Mesenchymal stem cell (in vitro differentiated cells and primary cell): ENCODE results near the gene NUP93.
"Not testable (repeated sequence)": the region's sequence is repeated elsewhere in the genome, so short reads cannot be mapped to it uniquely, and the experiment has no call there.

Experiments used
- DNase-seq: peaks from one replicate; pipeline ENCODE4 v3.0.0-alpha.2; 2013
- H2AFZ ChIP-seq: one replicate; pipeline ENCODE4 v1.6.1; 2013; ENCODE audit warnings: low read depth, mild to moderate bottlenecking, control low read depth, inconsistent platforms, low read length, moderate library complexity
- H2AK5ac ChIP-seq: 2 replicates; pipeline ENCODE4 v1.6.1; 2013; ENCODE audit warnings: low read length, moderate library complexity, mild to moderate bottlenecking, inconsistent platforms; ENCODE audit not compliant: severe bottlenecking
- H2BK120ac ChIP-seq: one replicate; pipeline ENCODE4 v1.6.1; 2013; ENCODE audit warnings: low read depth, mild to moderate bottlenecking, inconsistent platforms, low read length, moderate library complexity
- H2BK12ac ChIP-seq, 2 experiments: one replicate each; pipeline ENCODE4 v1.6.1; 2013; ENCODE audit warnings: inconsistent platforms in 2 of 2, low read length in 2 of 2, mild to moderate bottlenecking in 2 of 2, moderate library complexity in 2 of 2, control low read depth in 1 of 2
- H2BK15ac ChIP-seq: one replicate; pipeline ENCODE4 v1.6.1; 2013; ENCODE audit warnings: mild to moderate bottlenecking, low read depth, inconsistent platforms; ENCODE audit not compliant: poor library complexity, severe bottlenecking
- H2BK5ac ChIP-seq: 2 replicates; pipeline ENCODE4 v1.6.1; 2013; ENCODE audit warnings: low read depth, mild to moderate bottlenecking, low read length, control low read depth, inconsistent platforms; ENCODE audit not compliant: poor library complexity, severe bottlenecking
- H3K14ac ChIP-seq, 2 experiments: one replicate each; pipeline ENCODE4 v1.6.1; 2013; ENCODE audit warnings: inconsistent platforms in 2 of 2, low read length in 2 of 2, control low read depth in 1 of 2, mild to moderate bottlenecking in 1 of 2, moderate library complexity in 1 of 2
- H3K18ac ChIP-seq, 2 experiments: one replicate each; pipeline ENCODE4 v1.6.1; 2013; ENCODE audit warnings: inconsistent platforms in 2 of 2, low read length in 2 of 2, control low read depth in 1 of 2, low read depth in 1 of 2, mild to moderate bottlenecking in 1 of 2
- H3K23ac ChIP-seq, 2 experiments: one replicate each; pipeline ENCODE4 v1.6.1; 2013; ENCODE audit warnings: inconsistent platforms in 2 of 2, low read length in 2 of 2, mild to moderate bottlenecking in 2 of 2, moderate library complexity in 2 of 2, control low read depth in 1 of 2
- H3K27ac ChIP-seq: 2 replicates; pipeline ENCODE4 v1.5.1; 2013; ENCODE audit warnings: mild to moderate bottlenecking, moderate library complexity, low read length, control low read depth, inconsistent platforms; ENCODE audit not compliant: poor library complexity, severe bottlenecking
- H3K27me3 ChIP-seq, 2 experiments: 2 replicates each; pipeline versions ENCODE4 v1.6.1 to v1.7.0; 2013; ENCODE audit warnings: low read length in 2 of 2, mild to moderate bottlenecking in 2 of 2, moderate library complexity in 2 of 2, control low read depth in 1 of 2, inconsistent platforms in 1 of 2; ENCODE audit not compliant: control insufficient read depth in 1 of 2, insufficient read depth in 1 of 2
- H3K36me3 ChIP-seq, 2 experiments: 2 replicates each; pipeline versions ENCODE4 v1.6.1 to v1.7.0; 2013; ENCODE audit warnings: low read length in 2 of 2, control low read depth in 1 of 2, inconsistent platforms in 1 of 2, low read depth in 1 of 2, mild to moderate bottlenecking in 1 of 2; ENCODE audit not compliant: insufficient read depth in 2 of 2, control insufficient read depth in 1 of 2
- H3K4ac ChIP-seq, 2 experiments: one replicate each; pipeline ENCODE4 v1.6.1; 2013; ENCODE audit warnings: inconsistent platforms in 2 of 2, low read length in 2 of 2, mild to moderate bottlenecking in 2 of 2, moderate library complexity in 2 of 2, control low read depth in 1 of 2, low read depth in 1 of 2
- H3K4me1 ChIP-seq: 2 replicates; pipeline ENCODE4 v1.6.1; 2013; ENCODE audit warnings: low read depth, low read length, control low read depth; ENCODE audit not compliant: control insufficient read depth, insufficient read depth
- H3K4me2 ChIP-seq: 2 replicates; pipeline ENCODE4 v1.6.1; 2013; ENCODE audit warnings: low read length, mild to moderate bottlenecking, inconsistent platforms; ENCODE audit not compliant: poor library complexity, severe bottlenecking
- H3K4me3 ChIP-seq, 2 experiments: 2 replicates each; pipeline versions ENCODE4 v1.5.1 to v1.7.0; 2013; ENCODE audit warnings: low read length in 2 of 2, mild to moderate bottlenecking in 2 of 2, control low read depth in 1 of 2, low read depth in 1 of 2; ENCODE audit not compliant: insufficient read depth in 1 of 2
- H3K79me1 ChIP-seq: replicated peaks from 2 replicates; pipeline ENCODE4 v1.6.1; 2013; ENCODE audit warnings: mild to moderate bottlenecking, control low read depth, low read length, inconsistent platforms; ENCODE audit not compliant: poor library complexity, severe bottlenecking
- H3K9ac ChIP-seq: 2 replicates; pipeline ENCODE4 v1.7.0; 2013; ENCODE audit warnings: mild to moderate bottlenecking, low read length, moderate library complexity
- H3K9me3 ChIP-seq: 2 replicates; pipeline ENCODE4 v1.7.0; 2013; ENCODE audit warnings: mild to moderate bottlenecking, low read length; ENCODE audit not compliant: control insufficient read depth
- H4K8ac ChIP-seq: one replicate; pipeline ENCODE4 v1.6.1; 2013; ENCODE audit warnings: inconsistent platforms, mild to moderate bottlenecking, low read length, moderate library complexity
- H4K91ac ChIP-seq: one replicate; pipeline ENCODE4 v1.6.1; 2013; ENCODE audit warnings: mild to moderate bottlenecking, low read length, inconsistent platforms
- WGBS: methylation state at CpG from one replicate; pipeline ENCODE4 v1.1.7; 2013; ENCODE audit warnings: mixed read lengths; 5-methylcytosine and 5-hydroxymethylcytosine counted together

NUP93 gene

GRCh38 chr16:56868766-56869165, 138.8 kb downstream of the NUP93 start:
- H2BK12ac ChIP-seq, H3K4me2 ChIP-seq, H4K91ac ChIP-seq, H2AFZ ChIP-seq, H3K14ac ChIP-seq, H2BK120ac ChIP-seq, H3K36me3 ChIP-seq, DNase-seq, H3K23ac ChIP-seq, H4K8ac ChIP-seq, H3K27me3 ChIP-seq, H2BK15ac ChIP-seq, H3K18ac ChIP-seq, H3K4me3 ChIP-seq, H3K4ac ChIP-seq, H2BK5ac ChIP-seq, H3K79me1 ChIP-seq, H3K9me3 ChIP-seq, H3K9ac ChIP-seq: not testable (repeated sequence)
- peaks cover 35% of the 10 kb centered on the region for H3K4me1 ChIP-seq
- peak overlapping the region; percentile 26 for H2AK5ac ChIP-seq
- peak overlapping the region; percentile 49 for H3K27ac ChIP-seq
- WGBS: 89% methylated on average over 4 of the region's 5 CpGs

DNA sequence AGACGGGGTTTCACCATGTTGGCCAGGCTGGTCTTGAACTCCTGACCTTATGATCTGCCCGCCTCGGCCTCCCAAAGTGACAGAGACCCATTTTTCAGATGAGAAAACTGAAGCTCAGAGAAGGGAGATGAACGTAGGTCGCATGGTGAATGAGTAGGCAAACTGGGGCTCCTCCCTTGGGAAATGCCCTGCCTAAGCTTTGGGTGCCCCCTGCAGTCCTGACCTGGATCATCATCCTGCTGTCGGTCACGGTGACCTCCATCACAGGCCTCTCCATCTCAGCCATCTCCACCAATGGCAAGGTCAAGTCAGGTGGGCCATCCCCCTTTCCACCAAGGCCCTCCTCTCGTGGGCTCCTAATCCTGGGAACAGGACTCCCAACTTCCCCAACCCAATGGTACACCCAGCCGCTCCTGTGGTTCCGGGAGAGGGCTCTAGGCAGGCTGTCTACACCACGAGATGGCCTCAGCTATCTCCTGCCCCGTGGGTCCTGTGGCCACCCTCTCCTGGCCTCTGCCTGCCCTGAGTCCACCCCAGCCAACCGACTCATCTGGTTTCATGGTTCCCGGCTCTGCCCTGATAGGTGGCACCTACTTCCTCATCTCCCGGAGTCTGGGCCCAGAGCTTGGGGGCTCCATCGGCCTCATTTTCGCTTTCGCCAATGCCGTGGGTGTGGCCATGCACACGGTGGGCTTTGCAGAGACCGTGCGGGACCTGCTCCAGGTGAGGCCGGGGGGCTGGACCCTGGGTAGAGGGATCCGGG, 139.8 kb downstream of the NUP93 start:
- Histone ChIP-seq H2AFZ (no peak overlapping the region), H3K9me3 (no peaks in the 10 kb centered on the region), H3K4ac (no peak overlapping the region), H2BK120ac (no peak overlapping the region), H3K4me3 (no peak overlapping the region), H3K9ac (no peak overlapping the region), H3K18ac (no peak overlapping the region), H4K8ac (no peak overlapping the region), H3K36me3 (no peaks in the 10 kb centered on the region), H3K23ac (no peak overlapping the region), H3K4me2 (no peak overlapping the region), H2BK5ac (no peak overlapping the region), H3K27ac (no peak overlapping the region), H3K14ac (no peak overlapping the region), H3K27me3 (no peaks in the 10 kb centered on the region), H4K91ac (no peak overlapping the region), H2AK5ac (peak overlapping the region; percentile 73), H3K4me1 (peaks cover 36% of the 10 kb centered on the region), H3K79me1 (no peaks in the 10 kb centered on the region), H2BK15ac (no peak overlapping the region), H2BK12ac (no peak overlapping the region)
- 91% methylated on average over 24 of the region's 24 CpGs for WGBS
- DNase-seq: peak; percentile 11

- Histone ChIP-seq H3K4ac (no peak overlapping the region), H3K36me3 (no peaks in the 10 kb centered on the region), H2AK5ac (peak overlapping the region; percentile 73), H2BK15ac (no peak overlapping the region), H3K9me3 (no peaks in the 10 kb centered on the region), H3K4me2 (no peak overlapping the region), H3K79me1 (no peaks in the 10 kb centered on the region), H3K23ac (no peak overlapping the region), H3K14ac (no peak overlapping the region), H3K18ac (no peak overlapping the region), H3K27me3 (no peaks in the 10 kb centered on the region), H2BK12ac (no peak overlapping the region), H3K27ac (no peak overlapping the region), H4K8ac (no peak overlapping the region), H3K4me3 (no peak overlapping the region), H2AFZ (no peak overlapping the region), H2BK5ac (no peak overlapping the region), H3K4me1 (peaks cover 39% of the 10 kb centered on the region), H3K9ac (no peak overlapping the region), H4K91ac (no peak overlapping the region), H2BK120ac (no peak overlapping the region)
- no peak for DNase-seq
- 94% methylated on average over 12 of the region's 14 CpGs for whole genome bisulfite sequencing
Observed at GRCh38 chr16:56870276-56870888, 140.5 kb downstream of the NUP93 start.

DNA sequence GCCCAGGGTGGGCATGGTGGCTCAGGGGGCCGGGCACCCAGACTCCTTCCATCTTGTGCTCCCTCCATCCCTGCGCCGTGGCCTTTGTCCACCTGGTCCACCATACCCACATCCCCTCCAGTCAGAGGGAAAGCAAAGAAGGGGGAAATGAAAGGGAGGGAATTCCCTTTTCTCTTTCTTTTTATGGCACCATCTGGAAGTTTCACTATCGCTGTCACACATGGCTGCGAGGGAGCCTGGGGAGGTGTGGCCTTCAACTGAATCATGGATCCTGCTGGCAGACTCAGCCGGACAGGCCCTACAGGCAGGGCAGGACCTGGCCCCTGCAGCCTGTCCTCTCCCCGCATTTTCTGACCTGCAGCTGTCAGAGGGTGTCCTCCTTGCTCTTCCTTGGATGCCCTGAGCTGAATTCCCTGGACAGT, 141.3 kb downstream of the NUP93 start:
- Histone ChIP-seq H2BK120ac (no peak overlapping the region), H3K23ac (no peak overlapping the region), H3K4me2 (no peak overlapping the region), H3K9me3 (no peaks in the 10 kb centered on the region), H2BK5ac (no peak overlapping the region), H2BK15ac (no peak overlapping the region), H3K4me1 (peaks cover 39% of the 10 kb centered on the region), H2AFZ (no peak overlapping the region), H3K18ac (no peak overlapping the region), H3K9ac (peak overlapping the region; percentile 36), H3K27ac (no peak overlapping the region), H3K4ac (no peak overlapping the region), H2AK5ac (no peak overlapping the region), H3K4me3 (no peak overlapping the region), H4K91ac (no peak overlapping the region), H3K14ac (no peak overlapping the region), H2BK12ac (no peak overlapping the region), H3K79me1 (no peaks in the 10 kb centered on the region), H3K36me3 (no peaks in the 10 kb centered on the region), H4K8ac (no peak overlapping the region), H3K27me3 (no peaks in the 10 kb centered on the region)
- DNase-seq: peak; percentile 77
- WGBS: 46% methylated on average over 4 of the region's 7 CpGs
